Mammary epithelial cell (primary cell): ENCODE measurements around the gene RPRD1B.

ENCODE experiments used
- EZH2 ChIP-seq: IDR thresholded peaks from 2 replicates; pipeline ENCODE4 v1.6.1; 2012; ENCODE audit warnings: low read length, inconsistent platforms, borderline replicate concordance
- TF ChIP-seq, protein P1 (sequence below), 2 donors: IDR thresholded peaks in 1 of 2; conservative IDR thresholded peaks in 1 of 2; 2 replicates each; pipeline ENCODE4 v1.5.1; 2011 to 2012; ENCODE audit warnings: inconsistent platforms in 2 of 2, low read length in 2 of 2, mild to moderate bottlenecking in 2 of 2, control low read depth in 1 of 2, low read depth in 1 of 2; ENCODE audit not compliant: insufficient read depth in 1 of 2; ENCODE audit errors: extremely low read depth in 1 of 2

DNA sequence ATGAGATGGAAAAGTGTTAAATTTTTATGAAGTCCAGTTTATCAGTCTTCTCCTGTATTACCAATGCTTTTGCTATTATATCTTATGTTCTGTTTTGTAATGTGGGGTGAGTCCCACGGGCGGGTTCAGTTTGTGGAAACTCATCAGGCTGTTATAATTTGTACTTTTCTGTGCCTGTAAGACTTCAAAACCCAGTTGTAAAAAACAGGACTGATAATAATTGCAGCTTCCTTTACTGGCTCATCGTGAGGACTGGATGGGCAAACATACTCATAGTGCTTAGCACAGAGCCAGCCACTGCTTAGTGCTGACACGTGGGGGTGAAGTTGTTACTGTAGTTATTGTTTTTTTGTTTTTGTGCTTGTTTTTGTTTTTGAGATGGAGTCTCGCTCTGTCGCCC is 85.9 kb downstream of the RPRD1B start:
- TF ChIP-seq, protein P1, sequence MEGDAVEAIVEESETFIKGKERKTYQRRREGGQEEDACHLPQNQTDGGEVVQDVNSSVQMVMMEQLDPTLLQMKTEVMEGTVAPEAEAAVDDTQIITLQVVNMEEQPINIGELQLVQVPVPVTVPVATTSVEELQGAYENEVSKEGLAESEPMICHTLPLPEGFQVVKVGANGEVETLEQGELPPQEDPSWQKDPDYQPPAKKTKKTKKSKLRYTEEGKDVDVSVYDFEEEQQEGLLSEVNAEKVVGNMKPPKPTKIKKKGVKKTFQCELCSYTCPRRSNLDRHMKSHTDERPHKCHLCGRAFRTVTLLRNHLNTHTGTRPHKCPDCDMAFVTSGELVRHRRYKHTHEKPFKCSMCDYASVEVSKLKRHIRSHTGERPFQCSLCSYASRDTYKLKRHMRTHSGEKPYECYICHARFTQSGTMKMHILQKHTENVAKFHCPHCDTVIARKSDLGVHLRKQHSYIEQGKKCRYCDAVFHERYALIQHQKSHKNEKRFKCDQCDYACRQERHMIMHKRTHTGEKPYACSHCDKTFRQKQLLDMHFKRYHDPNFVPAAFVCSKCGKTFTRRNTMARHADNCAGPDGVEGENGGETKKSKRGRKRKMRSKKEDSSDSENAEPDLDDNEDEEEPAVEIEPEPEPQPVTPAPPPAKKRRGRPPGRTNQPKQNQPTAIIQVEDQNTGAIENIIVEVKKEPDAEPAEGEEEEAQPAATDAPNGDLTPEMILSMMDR (conservative IDR thresholded peaks at IDR 0.05 in 1 of 2, IDR thresholded peaks at IDR 0.05 in 1 of 2; ENCODE audit: extremely low read depth in 1 of 2, insufficient read depth in 1 of 2, low read depth in 1 of 2, low read length in 2 of 2), result no peak
- no peak for TF ChIP-seq EZH2
